NCI-H187 (cell line): ENCODE measurements around the gene PLEKHB1.
"Not testable (repeated sequence)": the region's sequence is repeated elsewhere in the genome, so short reads cannot be mapped to it uniquely, and the experiment has no call there.

Experiments
- DNase-seq, 2 experiments: peaks; one replicate each; lab custom pipeline; 2025; lab: John Stamatoyannopoulos, UW

The PLEKHB1 gene

GRCh38 chr11:73676552-73676951, 30.2 kb downstream of the PLEKHB1 start:
- DNase-seq, result not testable (repeated sequence)

- no peak for DNase-seq
Observed at GRCh38 chr11:73680687-73681086, 34.3 kb downstream of the PLEKHB1 start.

DNA sequence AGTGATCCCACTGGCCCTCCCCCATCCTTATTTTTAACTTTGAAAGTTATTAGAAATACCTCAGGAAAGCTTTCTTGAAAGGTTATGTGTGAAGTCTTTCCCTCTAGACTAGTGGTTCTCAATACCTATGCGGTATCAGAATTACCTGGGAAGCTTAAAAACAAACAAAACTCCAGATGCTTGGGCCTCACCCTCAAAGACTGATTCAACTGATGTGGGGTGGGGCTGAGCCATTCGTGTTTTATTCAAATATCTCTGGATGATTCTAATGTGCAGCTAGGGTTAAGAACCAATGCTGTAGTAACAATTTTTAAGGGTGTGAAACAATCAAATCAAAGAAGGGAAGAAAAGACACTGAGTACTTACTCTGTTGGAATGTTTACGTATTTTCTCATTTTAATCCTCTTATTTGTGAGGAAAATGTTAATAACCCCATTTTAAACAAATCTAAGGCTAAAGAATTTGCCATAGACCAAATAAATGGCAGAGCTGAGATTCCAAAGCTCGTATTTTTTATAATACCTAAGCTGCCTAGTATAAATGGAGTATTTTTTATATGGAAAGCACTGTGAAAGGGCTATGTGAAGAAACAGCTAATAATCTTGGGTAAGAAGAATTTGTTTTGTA, 47.6 kb downstream of the PLEKHB1 start:
- no peak for DNase-seq

- no peak for DNase-seq
Observed at GRCh38 chr11:73705053-73705452, 58.7 kb downstream of the PLEKHB1 start.

DNA sequence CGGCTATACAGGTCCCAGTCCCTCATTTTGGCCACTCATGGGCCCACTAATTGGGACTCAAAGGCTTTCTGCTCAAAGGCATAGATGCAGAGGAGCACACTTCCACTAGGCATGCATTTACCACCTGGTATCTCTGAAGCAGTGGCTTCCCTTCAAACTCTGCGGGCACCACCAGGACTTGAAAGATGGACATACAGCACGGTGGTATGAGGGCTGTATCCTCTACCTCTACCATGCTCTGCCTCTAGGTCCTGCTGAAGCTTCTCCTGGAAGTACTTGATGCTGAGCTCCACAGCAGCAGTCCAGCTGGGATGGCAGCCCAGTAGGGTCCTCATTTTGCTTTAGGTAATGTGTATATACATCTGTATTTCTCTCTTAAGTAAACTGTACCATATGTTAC, 64.6 kb downstream of the PLEKHB1 start:
- no peak for DNase-seq
